ENCODE measurements around the gene APLP2.

The APLP2 gene

GRCh38 chr11:130146796-130147195 lies 77.1 kb downstream of the APLP2 start:
- no peak for DNase-seq (ENCODE audit: low spot score)

- DNase-seq (ENCODE audit: low spot score): no peak
Measured at GRCh38 chr11:130148796-130149326, 79.2 kb downstream of the APLP2 start.

DNA sequence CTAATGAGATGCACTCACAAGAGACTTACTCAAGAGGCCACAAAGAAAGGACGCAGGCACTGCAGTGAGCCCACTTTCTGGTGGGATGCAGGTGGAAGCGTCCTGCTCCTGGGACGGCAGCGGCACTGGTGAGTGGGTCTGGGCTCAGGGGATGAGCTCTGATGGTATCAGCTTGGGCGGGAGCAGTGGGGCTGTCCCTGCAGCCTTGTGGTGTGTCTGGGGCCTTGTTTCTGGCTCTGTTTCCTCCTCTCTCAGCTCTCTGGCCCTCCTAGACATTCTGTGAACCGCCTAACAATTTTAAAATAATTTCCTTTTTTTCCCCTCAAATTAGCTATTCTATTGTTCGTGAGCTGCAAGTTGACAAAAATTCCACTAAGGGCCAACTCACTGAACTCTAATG lies 81.1 kb downstream of the APLP2 start:
- no peak for DNase-seq (ENCODE audit: low spot score)

- DNase-seq (ENCODE audit: low spot score): no peak
Measured at GRCh38 chr11:130151196-130151595, 81.5 kb downstream of the APLP2 start.

GRCh38 chr11:130156108-130157022 lies 86.7 kb downstream of the APLP2 start:
- DNase-seq (ENCODE audit: low spot score): peak; percentile 32

GRCh38 chr11:130157101-130157500 lies 87.4 kb downstream of the APLP2 start:
- DNase-seq (ENCODE audit: low spot score): no peak

DNA sequence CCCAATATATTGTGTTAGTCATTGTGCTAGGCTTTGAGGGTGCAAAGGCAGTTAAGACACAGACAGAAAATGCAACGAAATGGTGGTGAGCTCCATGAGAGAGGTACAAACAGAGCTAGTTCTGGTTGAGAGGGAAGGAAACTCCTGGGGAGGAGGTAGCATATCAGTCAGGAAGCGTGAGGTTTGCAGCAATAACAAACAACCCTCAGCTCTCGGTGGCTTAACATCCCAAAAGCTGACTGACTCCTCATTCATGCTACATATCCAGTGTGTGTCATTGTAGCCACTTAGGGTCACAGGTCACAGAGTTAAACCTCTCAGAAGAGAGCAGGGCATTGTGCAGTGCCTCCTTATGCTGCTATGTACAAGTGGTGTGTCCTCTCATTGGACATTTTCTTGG lies 88.1 kb downstream of the APLP2 start:
- no peak for DNase-seq (ENCODE audit: low spot score)

DNA sequence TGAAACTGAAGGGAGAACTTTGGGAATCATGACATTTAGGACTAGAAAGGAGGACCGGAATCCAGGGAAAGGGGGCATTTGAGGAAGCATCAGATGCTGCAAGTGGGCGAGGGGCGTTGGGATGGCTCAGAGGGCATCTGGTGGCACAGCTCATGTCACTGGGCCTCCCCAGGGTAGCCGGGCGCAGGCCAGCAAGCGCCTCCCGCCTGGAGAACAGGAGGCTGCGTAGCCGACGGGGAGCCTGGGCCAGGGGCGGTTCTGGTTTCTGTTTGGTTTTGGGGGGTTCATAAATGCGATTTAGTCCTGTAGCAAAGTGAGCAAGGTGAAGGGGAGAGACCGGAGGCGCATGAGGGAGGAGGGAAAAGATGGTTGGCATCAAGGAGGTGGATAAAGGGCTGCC lies 89.4 kb downstream of the APLP2 start:
- DNase-seq (ENCODE audit: low spot score): no peak

GRCh38 chr11:130159657-130160497 lies 90.2 kb downstream of the APLP2 start, which contains the start of gene ST14:
TSS of gene ST14 (plus strand) at chr11:130159782. CDS start at chr11:130159980, 198 bp downstream.
- DNase-seq (ENCODE audit: low spot score): peak; percentile 39

- DNase-seq (ENCODE audit: low spot score): no peak
Measured at GRCh38 chr11:130160498-130161155, 90.9 kb downstream of the APLP2 start.

- DNase-seq (ENCODE audit: low spot score): no peak
Measured at GRCh38 chr11:130161441-130162145, 91.9 kb downstream of the APLP2 start.

DNA sequence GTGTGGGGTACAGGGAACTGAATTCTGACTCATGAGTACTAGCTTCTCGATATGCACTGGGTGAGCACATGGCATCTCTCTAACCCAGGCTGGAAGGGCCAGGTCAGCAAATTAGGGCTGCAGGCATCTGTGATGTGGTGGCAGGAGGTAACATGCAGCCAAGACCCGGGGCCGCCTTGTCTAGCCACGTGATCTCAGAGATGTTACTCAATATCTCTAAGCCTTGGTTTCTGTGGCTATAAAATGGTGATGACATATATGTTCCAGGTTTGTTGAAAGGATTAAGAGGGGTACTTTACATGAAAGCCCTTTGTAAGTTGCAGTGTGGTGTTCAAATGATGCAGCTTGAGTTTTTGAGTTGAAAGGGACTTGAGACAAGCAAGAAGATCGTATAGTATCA lies 93.0 kb downstream of the APLP2 start:
- no peak for DNase-seq (ENCODE audit: low spot score)

DNA sequence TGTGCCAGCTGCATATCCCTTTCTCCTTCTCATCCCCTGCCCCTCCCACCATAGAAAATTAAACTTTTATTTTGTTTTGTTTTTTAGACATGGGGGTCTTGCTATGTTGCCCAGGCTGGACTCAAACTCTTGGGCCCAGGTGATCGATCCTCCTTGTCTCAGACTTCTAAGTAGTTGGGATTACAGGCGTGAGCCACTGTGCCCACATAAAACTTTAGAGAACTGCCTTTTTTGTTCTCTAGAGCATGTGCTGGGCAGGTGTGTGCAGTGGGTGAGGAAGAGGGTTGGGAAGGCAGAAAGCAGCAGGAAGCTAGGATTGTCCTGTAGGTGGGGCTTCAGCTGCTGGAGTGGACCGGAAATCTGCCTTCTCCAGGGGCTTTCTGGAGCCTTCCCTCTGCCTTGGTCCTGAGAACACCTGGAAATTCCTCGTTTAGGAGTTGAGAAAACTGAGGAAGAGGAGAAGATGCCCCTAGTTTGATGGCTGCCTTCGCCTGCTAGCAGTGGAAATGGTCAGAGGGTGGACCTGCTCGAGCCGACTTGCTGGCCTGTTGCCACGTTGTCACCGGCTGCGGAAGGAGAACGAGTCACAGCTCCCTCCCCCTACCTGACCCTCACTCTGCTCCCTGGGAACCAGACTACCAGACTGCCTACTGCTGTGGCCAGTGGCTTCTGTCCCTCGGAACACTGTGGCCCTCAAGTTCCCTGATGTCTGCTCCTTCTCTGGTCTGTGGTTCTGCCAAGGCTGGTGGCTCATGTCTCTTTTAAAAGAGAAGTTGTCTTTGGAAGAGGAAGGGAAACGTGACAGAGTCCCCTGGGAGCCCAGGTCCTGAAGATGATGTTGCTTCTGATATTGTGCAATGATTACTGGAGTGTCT lies 93.9 kb downstream of the APLP2 start:
- no peak for DNase-seq (ENCODE audit: low spot score)

- DNase-seq (ENCODE audit: low spot score): no peak
Measured at GRCh38 chr11:130164221-130164570, 94.5 kb downstream of the APLP2 start.

GRCh38 chr11:130165601-130166456 lies 96.1 kb downstream of the APLP2 start:
- DNase-seq (ENCODE audit: low spot score): no peak

DNA sequence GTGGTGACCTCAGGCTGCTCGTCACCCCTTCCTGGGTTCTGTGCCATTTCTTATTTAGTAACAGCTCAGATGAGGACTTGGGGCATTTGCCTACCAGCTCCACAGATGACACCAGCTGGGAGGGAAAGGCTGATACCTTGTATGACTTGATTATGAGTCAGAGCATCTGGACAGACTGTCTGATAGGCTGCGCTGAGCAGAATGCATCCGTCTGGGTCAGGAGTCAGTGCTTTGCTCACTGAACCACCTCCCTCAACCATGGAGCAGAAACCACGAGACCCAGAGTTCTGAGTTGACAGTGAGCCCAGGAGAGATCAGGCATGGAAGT lies 96.7 kb downstream of the APLP2 start:
- peak; percentile 95 for DNase-seq (ENCODE audit: low spot score)

DNA sequence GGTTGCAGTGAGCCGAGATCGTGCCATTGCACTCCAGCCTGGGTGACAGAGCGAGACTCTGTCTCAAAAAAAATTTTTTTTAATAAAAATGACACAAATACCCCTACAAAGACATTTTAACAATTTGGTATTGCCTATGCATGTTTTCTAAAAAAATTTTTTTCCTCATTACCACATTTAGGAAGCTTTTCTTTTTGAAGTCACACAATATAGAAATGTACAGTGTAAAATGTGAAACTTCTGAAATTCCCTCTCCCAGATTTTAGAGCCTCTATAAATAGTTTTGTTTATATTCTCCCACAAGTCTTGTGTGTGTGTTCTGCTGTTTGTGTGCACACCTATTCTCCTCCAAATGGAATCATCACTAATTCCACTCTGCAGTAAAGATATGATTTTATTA lies 97.5 kb downstream of the APLP2 start:
- DNase-seq (ENCODE audit: low spot score): no peak

DNA sequence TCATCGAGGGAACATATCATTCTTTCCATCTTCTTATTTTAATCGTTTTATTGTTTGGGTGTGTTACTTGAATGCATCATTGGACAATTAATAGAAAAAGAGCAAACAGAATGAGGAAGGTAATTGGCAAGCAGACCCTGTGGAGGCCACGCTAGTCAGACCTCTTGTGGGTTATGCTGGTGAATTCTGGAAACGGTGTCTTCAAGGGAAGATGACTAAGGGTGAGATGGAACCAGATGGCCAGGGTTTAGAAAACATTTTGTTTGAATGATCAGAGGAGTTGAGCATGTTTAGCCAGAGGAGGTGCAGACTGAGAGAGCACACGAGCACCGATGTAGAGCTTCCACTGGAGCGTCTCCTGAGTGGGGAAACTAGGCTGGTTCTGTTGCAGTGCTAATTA lies 98.4 kb downstream of the APLP2 start:
- peak; percentile 46 for DNase-seq (ENCODE audit: low spot score)

DNA sequence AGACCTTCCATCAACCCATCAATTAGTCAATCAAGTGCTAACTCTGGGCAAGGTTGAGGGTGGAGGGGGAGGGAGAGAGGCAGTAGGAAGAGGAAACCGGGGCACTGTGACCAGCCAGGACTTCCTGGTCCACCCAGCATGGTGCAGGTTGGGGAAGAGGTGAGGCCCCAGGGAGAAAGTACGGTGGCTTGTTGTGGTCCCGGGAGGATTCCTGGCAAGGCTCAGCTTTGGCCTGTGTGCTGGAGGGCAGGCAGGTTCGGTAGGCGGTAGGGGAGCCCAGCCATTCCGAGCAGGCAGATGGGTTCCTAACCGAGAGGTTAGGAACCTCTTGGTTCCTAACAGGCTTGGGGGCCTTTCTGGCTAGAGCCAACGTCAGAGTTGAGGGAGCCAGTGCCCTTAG lies 100.7 kb downstream of the APLP2 start:
- no peak for DNase-seq (ENCODE audit: low spot score)

DNA sequence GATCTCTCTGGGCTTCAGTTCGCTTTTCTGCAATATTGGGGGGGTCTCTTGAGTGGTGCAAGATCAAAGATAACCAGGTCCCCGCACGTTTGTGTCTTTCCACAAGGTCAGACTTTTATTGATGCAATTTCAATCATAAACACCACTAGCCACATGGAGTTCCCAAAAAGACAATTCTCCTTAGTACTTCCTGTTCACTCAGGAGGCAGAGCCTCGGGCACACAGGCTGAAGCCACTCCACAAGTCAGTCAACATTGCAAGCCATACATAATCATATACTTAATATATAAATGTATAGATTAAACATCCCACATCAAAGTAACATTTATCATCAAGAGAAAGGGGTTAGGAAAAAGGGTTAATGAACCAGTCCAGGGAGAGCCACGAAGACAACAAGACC lies 101.8 kb downstream of the APLP2 start:
- DNase-seq (ENCODE audit: low spot score): no peak

Measured in AG08396 (cell line).